Left cardiac atrium (tissue), 4 donors: Measurements from ENCODE around the gene ZNF408. TPM values are rescaled to one million over a fixed set of nuclear protein-coding genes. Genes with fewer than 3 reads are reported as not detected.

Experiments used
- ATAC-seq, 2 donors: fragments of 200-7000 bp; cut with Tn5 transposase; one replicate each; pipeline ENCODE4 v1.9.1; 2020; ENCODE audit warnings: mild to moderate bottlenecking in 2 of 2, moderate library complexity in 2 of 2
- DNase-seq: peaks from one replicate; pipeline ENCODE4 v3.0.0-alpha.2; 2020
- intact Hi-C, 2 donors: fragments of 100-400 bp; cut with DNase I; formaldehyde crosslinking; loops; one replicate each; pipeline versions ENCODE4 v1.14.1 to v1.15.1; 2022 to 2023
- total RNA-seq, 2 donors: library from RNA; stranded (reverse); fragmentation: NEBNext Ultra II Directional; extraction: Animal tissue kit (Norgen Biotek cat#: 25700); gene quantifications; one replicate each; pipeline ENCODE4 v1.2.1, GENCODE V29; 2021
- donor health status: DM: no; HTN: yes; CAD: no.
- donor health status: DM: no; HTN: yes; CAD: no; lungs with severe emphysema.
- donor health status: DM: yes; HTN: yes; CAD: no.
- donor health status: Dilated cardiomyopathy.

Gene ZNF408
- total RNA-seq, 2 donors from 2014 or later: 7.4 to 9.3 TPM

DNA sequence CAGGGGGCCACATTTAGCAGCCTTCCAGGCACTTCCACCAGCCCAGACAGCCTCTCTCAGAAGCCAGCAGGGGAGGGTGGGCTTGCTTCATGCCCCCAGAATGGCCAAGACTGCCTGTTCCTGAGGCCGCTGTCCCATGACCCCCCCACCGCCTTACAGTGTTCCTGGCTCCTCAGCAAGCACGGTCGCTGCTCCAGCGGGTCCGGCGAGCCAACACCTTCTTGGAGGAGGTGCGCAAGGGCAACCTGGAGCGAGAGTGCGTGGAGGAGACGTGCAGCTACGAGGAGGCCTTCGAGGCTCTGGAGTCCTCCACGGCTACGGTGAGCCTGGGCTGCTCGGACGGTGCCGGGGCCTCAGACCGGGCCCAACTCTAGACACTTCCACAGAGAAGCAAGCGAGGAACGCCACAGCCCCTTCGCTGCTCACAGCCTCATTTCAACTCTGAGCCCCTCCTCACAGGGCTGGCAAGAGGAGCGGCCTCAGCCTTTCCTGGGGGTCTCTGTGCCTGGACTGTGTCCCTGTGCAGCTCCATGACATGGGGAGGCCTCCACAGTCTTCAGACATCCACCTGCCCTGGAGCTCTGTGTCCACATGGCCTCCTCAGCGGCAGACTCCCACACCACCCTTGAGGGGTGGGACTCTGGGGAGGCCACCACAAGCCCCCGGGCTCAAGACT is 18.9 kb downstream of the ZNF408 start:
- intact Hi-C loops: no loop called here
- no peak for ATAC-seq
- no peak for DNase-seq

DNA sequence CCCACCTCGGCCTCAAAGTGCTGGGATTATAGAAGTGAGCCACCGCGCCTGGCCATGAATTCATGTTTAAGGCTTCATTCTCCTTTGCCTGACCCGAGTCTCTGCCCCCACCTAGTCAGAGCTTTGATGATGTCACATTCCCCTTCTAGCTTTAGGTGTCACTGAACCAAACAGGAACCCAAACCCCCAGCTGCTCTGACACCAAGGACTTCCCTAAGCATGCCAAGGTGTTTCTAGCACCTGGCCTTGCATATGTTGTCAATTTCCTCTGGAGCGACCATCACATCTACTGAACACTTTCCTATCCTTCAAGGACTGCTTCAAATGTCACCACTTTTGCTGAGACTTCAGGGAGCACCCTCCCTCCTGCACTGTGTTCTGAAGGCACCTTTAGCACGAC is 20.5 kb downstream of the ZNF408 start:
- intact Hi-C loops: no loop called here
- ATAC-seq (no peak), DNase-seq (no peak)

GRCh38 chr11:46722566-46723358 is 21.9 kb downstream of the ZNF408 start:
- DNase-seq (no peak), ATAC-seq (no peak)
- intact Hi-C loops: no loop called here

DNA sequence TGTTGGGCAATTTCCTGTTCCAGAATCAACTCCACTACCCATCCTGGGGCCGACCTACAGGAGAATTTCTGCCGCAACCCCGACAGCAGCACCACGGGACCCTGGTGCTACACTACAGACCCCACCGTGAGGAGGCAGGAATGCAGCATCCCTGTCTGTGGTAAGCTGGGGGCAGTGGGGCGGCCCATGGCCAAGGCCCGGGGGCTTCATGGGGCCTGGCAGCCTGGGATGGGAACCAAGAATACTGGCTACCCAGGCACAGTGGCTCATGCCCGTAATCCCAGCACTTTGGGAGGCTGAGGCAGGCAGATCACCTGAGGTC is 22.5 kb downstream of the ZNF408 start:
- DNase-seq (no peak), ATAC-seq (no peak)
- intact Hi-C loops: no loop called here

- DNase-seq (no peak), ATAC-seq (no peak)
- intact Hi-C loops: no loop called here
Observed at GRCh38 chr11:46724088-46724487, 23.3 kb downstream of the ZNF408 start.

GRCh38 chr11:46725338-46726205 is 24.7 kb downstream of the ZNF408 start:
- no peak for DNase-seq
- ATAC-seq: no peak
- intact Hi-C loops: no loop called here

GRCh38 chr11:46726206-46726862 is 25.5 kb downstream of the ZNF408 start:
- intact Hi-C loops: no loop called here
- DNase-seq: no peak
- ATAC-seq: no peak

DNA sequence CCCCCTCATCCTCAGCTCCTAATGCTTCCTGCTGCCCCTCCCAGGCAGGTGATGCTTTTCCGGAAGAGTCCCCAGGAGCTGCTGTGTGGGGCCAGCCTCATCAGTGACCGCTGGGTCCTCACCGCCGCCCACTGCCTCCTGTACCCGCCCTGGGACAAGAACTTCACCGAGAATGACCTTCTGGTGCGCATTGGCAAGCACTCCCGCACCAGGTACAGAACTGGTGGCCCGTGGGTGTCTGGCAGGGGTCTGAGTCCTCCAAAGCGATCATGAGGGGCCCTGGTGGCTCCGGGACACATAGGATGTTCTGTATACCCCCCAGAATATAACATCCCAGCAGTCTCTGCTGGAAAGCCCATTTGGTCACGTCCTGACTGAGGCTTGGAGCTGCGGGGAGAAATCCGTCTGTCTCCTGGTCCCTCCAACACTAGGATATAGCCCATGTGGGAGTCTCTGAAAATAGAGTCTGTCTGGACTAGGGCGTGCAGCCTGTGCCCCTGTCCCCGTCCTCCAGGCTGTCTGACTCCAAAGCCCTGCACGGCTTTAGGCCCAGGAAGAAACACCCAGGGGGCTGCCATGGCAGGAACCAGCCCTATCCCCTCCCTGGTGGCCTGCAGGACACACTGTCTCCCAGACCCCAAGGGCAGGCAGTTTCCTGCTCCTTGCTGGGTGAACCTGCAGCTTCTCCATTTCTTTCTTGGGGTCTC is 27.3 kb downstream of the ZNF408 start:
- ATAC-seq: no peak
- DNase-seq: no peak
- intact Hi-C loops: no loop called here

DNA sequence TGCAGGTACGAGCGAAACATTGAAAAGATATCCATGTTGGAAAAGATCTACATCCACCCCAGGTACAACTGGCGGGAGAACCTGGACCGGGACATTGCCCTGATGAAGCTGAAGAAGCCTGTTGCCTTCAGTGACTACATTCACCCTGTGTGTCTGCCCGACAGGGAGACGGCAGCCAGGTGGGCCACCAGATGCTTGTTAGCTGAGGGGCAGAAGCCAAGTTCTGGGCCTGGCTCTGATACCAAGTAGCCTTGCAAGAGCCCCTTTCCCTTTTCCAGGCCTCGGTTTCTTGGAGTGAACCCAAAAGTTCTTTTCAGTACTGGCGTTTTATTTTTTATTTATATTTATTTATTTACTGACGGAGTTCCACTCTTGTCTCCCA is 27.8 kb downstream of the ZNF408 start:
- no peak for ATAC-seq
- intact Hi-C loops: no loop called here
- DNase-seq: no peak

DNA sequence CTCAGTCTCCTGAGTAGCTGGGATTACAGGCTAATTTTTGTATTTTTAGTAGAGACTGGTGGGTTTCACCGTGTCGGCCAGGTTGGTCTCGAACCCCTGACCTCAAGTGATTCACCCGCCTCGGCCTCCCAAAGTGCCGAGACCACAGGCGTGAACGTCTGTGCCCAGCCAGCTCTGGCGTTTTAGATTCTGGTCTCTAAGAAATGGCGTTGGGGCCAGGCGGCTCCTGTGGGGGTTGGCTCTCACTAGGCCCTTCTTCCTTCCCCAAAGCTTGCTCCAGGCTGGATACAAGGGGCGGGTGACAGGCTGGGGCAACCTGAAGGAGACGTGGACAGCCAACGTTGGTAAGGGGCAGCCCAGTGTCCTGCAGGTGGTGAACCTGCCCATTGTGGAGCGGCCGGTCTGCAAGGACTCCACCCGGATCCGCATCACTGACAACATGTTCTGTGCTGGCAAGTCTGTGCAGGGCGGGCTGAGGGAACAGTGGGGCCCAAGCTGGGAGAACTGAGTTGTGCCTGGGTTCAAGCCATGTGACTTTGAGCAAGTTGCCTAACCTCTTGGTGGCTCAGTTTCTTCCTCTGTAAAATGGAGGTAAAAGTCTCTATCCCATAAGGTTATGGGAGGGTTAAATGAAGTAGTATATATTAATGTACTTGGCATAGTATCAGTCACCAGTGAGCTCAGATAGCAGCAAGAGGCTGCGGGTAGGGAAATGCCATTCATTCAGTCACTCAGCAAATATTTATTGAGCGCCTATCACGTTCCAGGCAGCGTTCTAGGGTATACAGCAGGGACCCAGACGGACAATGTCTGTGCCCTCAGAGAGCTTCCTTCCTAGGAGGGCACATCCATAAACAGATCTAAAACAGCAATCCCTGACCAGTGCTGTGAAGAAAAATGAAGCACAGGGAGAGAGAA is 28.5 kb downstream of the ZNF408 start:
- no peak for DNase-seq
- ATAC-seq: no peak
- intact Hi-C loops: no loop called here

DNA sequence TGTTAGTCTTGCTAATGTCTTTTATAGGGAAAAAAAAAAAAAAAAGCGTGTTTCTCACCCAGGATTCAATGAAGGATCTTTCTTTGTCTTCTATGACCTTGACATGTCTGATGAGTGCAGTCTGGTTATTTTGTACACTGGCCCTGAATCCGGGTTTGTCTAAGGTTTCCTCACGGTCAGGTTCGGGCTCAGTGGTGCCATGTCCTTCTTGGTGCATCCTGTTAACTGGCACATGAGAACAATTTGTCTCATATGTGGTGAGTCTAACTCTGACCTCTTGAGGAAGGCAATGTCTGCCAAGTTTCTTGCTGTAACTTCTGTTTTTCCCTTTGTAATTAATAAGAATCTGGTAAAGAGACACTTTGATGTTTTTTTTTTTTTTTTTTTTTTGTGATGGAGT is 30.7 kb downstream of the ZNF408 start:
- intact Hi-C loops: no loop called here

GRCh38 chr11:46733234-46733633 is 32.4 kb downstream of the ZNF408 start:
- intact Hi-C loops: no loop called here
- no peak for DNase-seq
- ATAC-seq: no peak

More for the DNA sequence above, 30.7 kb downstream of the ZNF408 start:
- ATAC-seq (no peak), DNase-seq (no peak)

- DNase-seq (no peak), ATAC-seq (no peak)
- intact Hi-C loops: no loop called here
Observed at GRCh38 chr11:46736146-46736545, 35.3 kb downstream of the ZNF408 start.

- ATAC-seq: no peak
- intact Hi-C loops: no loop called here
- no peak for DNase-seq
Observed at GRCh38 chr11:46736615-46737014, 35.8 kb downstream of the ZNF408 start.

GRCh38 chr11:46737699-46738098 is 36.9 kb downstream of the ZNF408 start:
- ATAC-seq: no peak
- no peak for DNase-seq
- intact Hi-C loops: no loop called here

- intact Hi-C loops: no loop called here
- ATAC-seq (no peak), DNase-seq (no peak)
Observed at GRCh38 chr11:46738887-46739286, 38.1 kb downstream of the ZNF408 start.

DNA sequence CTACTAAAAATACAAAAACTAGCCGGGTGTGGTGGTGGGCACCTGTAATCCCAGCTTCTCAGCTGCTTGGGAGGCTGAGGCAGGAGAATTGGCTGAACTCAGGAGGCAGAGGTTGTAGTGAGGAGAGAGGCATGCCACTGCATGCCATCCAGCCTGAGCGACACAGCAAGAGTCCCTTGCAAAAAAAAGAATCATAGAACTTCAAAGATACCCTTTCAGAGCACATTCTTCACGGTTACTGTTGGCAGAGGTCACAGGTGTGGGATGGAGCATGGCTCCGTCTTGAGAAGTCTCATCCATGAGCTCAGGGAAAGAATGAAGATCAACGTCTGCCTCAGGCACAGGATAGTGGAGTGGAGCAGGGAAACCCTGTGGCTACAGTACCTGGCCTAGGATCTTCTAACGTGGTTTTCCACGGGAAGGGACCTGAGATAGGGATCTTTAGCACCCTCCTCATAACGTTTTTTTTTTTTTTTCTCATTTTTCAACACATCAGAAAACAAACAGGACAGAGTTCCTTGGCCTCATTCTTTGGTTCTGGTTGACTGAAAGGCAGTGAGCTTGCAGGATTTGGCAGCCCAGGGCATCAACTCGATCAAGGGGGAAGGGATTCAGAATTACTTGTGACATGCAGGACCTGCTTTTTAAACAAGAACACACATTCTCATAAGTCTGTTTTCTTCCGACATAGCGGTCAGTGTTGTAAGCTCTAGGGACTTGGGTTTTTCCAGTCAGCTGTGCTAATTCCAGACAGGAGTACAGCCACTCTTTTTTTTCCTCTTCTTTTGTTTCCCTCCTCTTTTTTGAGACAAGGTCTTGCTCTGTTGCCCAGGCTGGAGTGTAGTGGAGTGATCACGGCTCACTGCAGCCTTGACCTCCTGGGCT is 41.0 kb downstream of the ZNF408 start:
- ATAC-seq: no peak
- intact Hi-C loops: no loop called here
- DNase-seq: no peak
